DMS53 (cell line): ENCODE results near the gene JPH3.

Source experiments
- DNase-seq: peaks from one replicate; lab custom pipeline; 2025; lab: John Stamatoyannopoulos, UW

The JPH3 gene

GRCh38 chr16:87741700-87742415 lies 139.6 kb downstream of the JPH3 start:
- DNase-seq = no peak

- no peak for DNase-seq
Measured at GRCh38 chr16:87742781-87743490, 140.6 kb downstream of the JPH3 start.

GRCh38 chr16:87744750-87745514 lies 142.6 kb downstream of the JPH3 start:
- DNase-seq = no peak

GRCh38 chr16:87746178-87746577 lies 143.9 kb downstream of the JPH3 start:
- no peak for DNase-seq
